ENCODE measurements around the gene SUGCT.

GRCh38 chr7:40439686-40440085 is 304.9 kb downstream of the SUGCT start:
- TF ChIP-seq CTCF (IDR thresholded peaks at IDR 0.05 in 8 of 11, conservative IDR thresholded peaks at IDR 0.05 in 3 of 11) (no peak), POLR2AphosphoS5 (IDR thresholded peaks at IDR 0.05) (no peak), POLR2A (IDR thresholded peaks at IDR 0.05) (no peak)
